ENCODE data around the gene ZNF444.
"Not testable (repeated sequence)": the region's sequence is repeated elsewhere in the genome, so short reads cannot be mapped to it uniquely, and the experiment has no call there.

- not testable (repeated sequence) for TF ChIP-seq MAX (IDR thresholded peaks at IDR 0.05); EZH2 (IDR thresholded peaks at IDR 0.05; ENCODE audit: low read depth, low read length, severe bottlenecking); TAF1 (IDR thresholded peaks at IDR 0.05; ENCODE audit: low read depth, low read length)
Measured at GRCh38 chr19:56210036-56210435, 68.9 kb downstream of the ZNF444 start.

All from H1 (cell line).